A673 (cell line): ENCODE results near the gene EAPP. TPM values are rescaled to one million over a fixed set of nuclear protein-coding genes. Genes with fewer than 3 reads are reported as not detected.

ENCODE experiments used
- BruUV-seq: library from RNA; stranded (reverse); fragments of 400-500 nt; replicated peaks from 2 replicates; lab custom pipeline; 2021; lab: Mats Ljungman, UMichigan
- CTCF ChIA-PET: fragments of 300-600 bp; sonication (Branson Sonifier 250); formaldehyde crosslinking; loops from one replicate; lab custom pipeline; 2022; ENCODE audit warnings: antibody characterized with exemption; lab: Charles Lee
- POLR2A ChIA-PET: fragments of 300-600 bp; sonication (Branson Sonifier 250); formaldehyde crosslinking; loops from one replicate; lab custom pipeline; 2022; ENCODE audit warnings: antibody characterized with exemption; ENCODE audit not compliant: low non-redundant PET; lab: Charles Lee
- DNase-seq: peaks from one replicate; pipeline ENCODE4 v3.0.0-alpha.2; 2015; ENCODE audit warnings: low spot score
- H3K27ac ChIP-seq: fragments of 200-600 bp; sonication (generic); 2 replicates; pipeline ENCODE4 v1.5.1; 2016; ENCODE audit warnings: mixed run types, low read depth, mild to moderate bottlenecking, mixed read lengths, antibody characterized with exemption, low read length; ENCODE audit not compliant: poor library complexity, severe bottlenecking
- H3K27me3 ChIP-seq: fragments of 200-600 bp; sonication (generic); replicated peaks from 2 replicates; pipeline ENCODE4 v1.6.1; 2017; ENCODE audit warnings: mixed run types, low read depth, mild to moderate bottlenecking, mixed read lengths, antibody characterized with exemption, low read length; ENCODE audit not compliant: insufficient read depth, poor library complexity
- H3K36me3 ChIP-seq: fragments of 200-600 bp; sonication (generic); 2 replicates; pipeline ENCODE4 v1.6.1; 2016; ENCODE audit warnings: mixed run types, mild to moderate bottlenecking, mixed read lengths, antibody characterized with exemption, low read length; ENCODE audit not compliant: insufficient read depth, poor library complexity, severe bottlenecking
- H3K4me1 ChIP-seq: fragments of 200-600 bp; sonication (generic); 2 replicates; pipeline ENCODE4 v1.6.1; 2017; ENCODE audit warnings: mixed run types, mild to moderate bottlenecking, mixed read lengths, antibody characterized with exemption, low read length; ENCODE audit not compliant: insufficient read depth, poor library complexity, severe bottlenecking
- H3K4me3 ChIP-seq: fragments of 200-600 bp; sonication (generic); 2 replicates; pipeline ENCODE4 v1.5.1; 2016; ENCODE audit warnings: low read depth, mixed run types, mild to moderate bottlenecking, mixed read lengths, low read length; ENCODE audit not compliant: poor library complexity, severe bottlenecking
- H3K9me3 ChIP-seq: fragments of 200-600 bp; sonication (generic); 2 replicates; pipeline ENCODE4 v1.6.1; 2016; ENCODE audit warnings: mixed run types, low read depth, mild to moderate bottlenecking, mixed read lengths, antibody characterized with exemption, low read length; ENCODE audit not compliant: poor library complexity, severe bottlenecking
- EZH2 ChIP-seq: fragments of 200-600 bp; sonication (generic); IDR thresholded peaks from 2 replicates; pipeline ENCODE4 v1.6.1; 2017; ENCODE audit warnings: borderline replicate concordance, low read depth, mild to moderate bottlenecking, mixed read lengths, antibody characterized with exemption, low read length; ENCODE audit not compliant: poor library complexity, severe bottlenecking
- intact Hi-C: fragments of 100-400 bp; cut with micrococcal nuclease; formaldehyde crosslinking; loops from one replicate; pipeline ENCODE4 v1.10.0; 2022; ENCODE audit not compliant: unreplicated experiment
- total RNA-seq: library from RNA; stranded (reverse); gene quantifications from 2 replicates; pipeline ENCODE4 v1.2.3, GENCODE V29; 2021
- TF ChIP-seq, protein P1 (sequence below): fragments of 300-800, 200-600 bp; sonication (generic); conservative IDR thresholded peaks from 2 replicates; pipeline ENCODE4 v1.5.1; 2017; ENCODE audit warnings: low read depth, mild to moderate bottlenecking, antibody characterized with exemption, low read length, moderate library complexity, mixed read lengths

Gene EAPP
- total RNA-seq, 1 experiment from 2014 or later: 33.1 TPM

DNA sequence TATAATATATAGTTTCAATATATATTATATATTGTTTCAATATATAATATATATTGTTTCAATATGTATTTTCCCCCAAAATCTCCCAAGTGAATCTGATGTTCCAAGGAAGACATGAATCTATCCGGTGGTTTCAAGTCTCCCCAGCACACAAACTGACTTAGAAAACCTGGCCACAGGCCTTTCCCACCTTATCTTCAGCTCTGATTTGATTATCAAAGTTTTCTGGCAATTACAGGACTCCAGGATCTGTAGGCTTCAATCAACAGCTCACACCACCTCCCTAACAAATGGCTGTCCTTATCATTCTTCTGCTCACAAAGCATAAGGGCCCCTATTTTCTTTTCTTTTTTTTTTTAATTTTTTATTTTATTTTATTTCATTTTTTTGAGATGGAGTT, 54.8 kb downstream of the EAPP start:
- Histone ChIP-seq H3K4me3 (no peak overlapping the region), H3K36me3 (no peaks in the 10 kb centered on the region), H3K4me1 (no peaks in the 10 kb centered on the region), H3K9me3 (no peaks in the 10 kb centered on the region), H3K27me3 (no peaks in the 10 kb centered on the region), H3K27ac (no peak overlapping the region)
- BruUV-seq: no TSS peak
- TF ChIP-seq, protein P1, sequence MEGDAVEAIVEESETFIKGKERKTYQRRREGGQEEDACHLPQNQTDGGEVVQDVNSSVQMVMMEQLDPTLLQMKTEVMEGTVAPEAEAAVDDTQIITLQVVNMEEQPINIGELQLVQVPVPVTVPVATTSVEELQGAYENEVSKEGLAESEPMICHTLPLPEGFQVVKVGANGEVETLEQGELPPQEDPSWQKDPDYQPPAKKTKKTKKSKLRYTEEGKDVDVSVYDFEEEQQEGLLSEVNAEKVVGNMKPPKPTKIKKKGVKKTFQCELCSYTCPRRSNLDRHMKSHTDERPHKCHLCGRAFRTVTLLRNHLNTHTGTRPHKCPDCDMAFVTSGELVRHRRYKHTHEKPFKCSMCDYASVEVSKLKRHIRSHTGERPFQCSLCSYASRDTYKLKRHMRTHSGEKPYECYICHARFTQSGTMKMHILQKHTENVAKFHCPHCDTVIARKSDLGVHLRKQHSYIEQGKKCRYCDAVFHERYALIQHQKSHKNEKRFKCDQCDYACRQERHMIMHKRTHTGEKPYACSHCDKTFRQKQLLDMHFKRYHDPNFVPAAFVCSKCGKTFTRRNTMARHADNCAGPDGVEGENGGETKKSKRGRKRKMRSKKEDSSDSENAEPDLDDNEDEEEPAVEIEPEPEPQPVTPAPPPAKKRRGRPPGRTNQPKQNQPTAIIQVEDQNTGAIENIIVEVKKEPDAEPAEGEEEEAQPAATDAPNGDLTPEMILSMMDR: no peak
- TF ChIP-seq EZH2: no peak
- POLR2A ChIA-PET: no interaction called here
- DNase-seq: no peak
- intact Hi-C loops: no loop called here
- CTCF ChIA-PET: no interaction called here

GRCh38 chr14:34482463-34482862, 57.0 kb downstream of the EAPP start:
- H3K4me3 ChIP-seq: no peak overlapping the region
- CTCF ChIA-PET: no interaction called here
- DNase-seq: no peak
- H3K9me3 ChIP-seq: no peaks in the 10 kb centered on the region
- no TSS peak for BruUV-seq
- no peak overlapping the region for H3K27ac ChIP-seq
- no peaks in the 10 kb centered on the region for H3K36me3 ChIP-seq
- H3K27me3 ChIP-seq: no peaks in the 10 kb centered on the region
- no peaks in the 10 kb centered on the region for H3K4me1 ChIP-seq
- POLR2A ChIA-PET: no interaction called here
- intact Hi-C loops: no loop called here
- TF ChIP-seq EZH2: no peak
- TF ChIP-seq, protein P1: no peak

DNA sequence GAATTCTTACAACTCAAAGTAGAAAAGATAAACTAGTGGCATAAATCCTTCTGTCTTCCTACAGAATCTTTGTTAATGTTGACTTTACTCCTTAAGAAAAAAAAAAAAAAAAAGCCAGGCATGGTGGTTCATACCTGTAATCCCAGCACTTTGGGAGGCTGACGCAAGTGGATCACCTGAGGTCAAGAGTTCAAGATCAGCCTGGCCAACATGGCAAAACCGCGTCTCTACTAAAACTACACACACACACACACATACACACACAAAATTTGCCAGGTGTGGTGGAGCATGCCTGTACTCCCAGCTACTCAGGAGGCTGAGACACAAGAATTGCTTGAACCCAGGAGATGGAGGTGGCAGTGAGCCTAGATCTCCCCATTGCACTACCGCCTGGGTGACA, 59.8 kb downstream of the EAPP start:
- Histone ChIP-seq H3K9me3 (no peaks in the 10 kb centered on the region), H3K27ac (no peak overlapping the region), H3K4me1 (no peaks in the 10 kb centered on the region), H3K4me3 (no peak overlapping the region), H3K27me3 (no peaks in the 10 kb centered on the region), H3K36me3 (no peaks in the 10 kb centered on the region)
- TF ChIP-seq EZH2: no peak
- TF ChIP-seq, protein P1: no peak
- no TSS peak for BruUV-seq
- POLR2A ChIA-PET: no interaction called here
- intact Hi-C loops: no loop called here
- no peak for DNase-seq
- CTCF ChIA-PET: no interaction called here
